ENCODE data around the gene TENM4.

Gene TENM4

DNA sequence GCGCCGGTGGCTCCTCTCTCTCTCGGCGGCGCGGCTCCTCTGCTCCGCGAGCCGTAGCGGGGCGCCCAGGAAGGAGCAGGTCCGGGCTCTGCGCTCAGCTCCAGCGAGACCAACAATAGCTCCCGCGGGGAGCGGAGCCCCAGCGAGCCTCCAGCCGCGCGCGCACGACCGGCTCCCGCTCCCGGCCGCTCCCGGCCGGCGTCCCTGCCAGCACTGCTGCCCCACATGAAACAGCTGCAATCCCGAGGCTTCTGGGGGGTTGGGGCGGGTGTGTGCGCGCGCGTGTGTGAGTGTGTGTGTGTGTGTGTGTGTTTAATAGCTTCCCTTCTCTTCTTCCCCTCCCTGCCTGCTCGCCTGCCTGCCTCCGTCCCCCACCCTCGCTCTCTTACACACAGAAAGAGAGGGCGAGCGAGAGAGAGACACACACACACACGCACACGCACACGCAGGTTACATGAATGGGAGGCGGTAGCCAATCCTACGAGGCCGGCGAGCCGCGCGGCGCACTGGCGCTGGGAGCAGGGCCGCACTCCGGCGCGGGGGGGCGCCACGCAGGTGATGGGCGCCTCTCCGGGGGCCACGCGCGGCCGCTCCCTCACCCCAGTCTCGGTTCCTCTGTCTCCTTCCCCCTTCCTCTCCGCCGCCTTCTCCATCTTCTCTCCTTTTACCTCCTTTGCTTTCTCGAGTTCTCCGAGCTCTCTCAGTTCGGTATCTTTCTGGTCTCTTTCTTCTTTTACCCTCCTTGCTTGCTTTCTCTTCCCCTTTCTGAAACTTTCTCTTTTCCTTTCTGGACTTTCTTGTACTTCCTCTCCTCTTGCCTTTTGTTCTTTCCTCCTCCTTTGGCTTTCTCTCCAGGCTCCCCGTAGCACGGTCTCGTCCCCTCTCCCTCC, at the start of gene TENM4:
Gene TENM4, minus strand, starts transcription at position 460 of the 890 bp plus-strand sequence. CDS start 371,086 bp downstream, outside the sequence.
- DNase-seq (ENCODE audit: low read depth, low spot score) = peak; percentile 95

DNA sequence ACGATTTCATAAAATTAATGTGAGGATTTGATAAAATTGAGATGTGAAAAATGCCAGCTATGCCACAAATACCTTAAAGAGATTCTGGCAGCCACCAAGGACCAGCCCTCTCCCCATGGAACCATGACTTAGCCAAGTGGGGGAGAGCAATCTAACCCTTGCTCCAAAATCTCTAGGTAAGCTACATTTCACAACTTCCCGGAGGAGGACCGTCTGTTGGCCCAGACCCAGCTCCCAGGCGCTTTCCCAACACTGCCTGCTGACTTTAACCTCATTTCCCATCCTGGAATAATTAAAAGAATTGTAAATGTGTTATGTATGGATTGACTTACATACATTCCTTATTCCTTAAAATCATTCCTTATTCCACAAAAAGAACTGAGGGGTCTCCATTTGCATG, 47.5 kb upstream of the TENM4 start:
- no peak for DNase-seq (ENCODE audit: low read depth, low spot score)

DNA sequence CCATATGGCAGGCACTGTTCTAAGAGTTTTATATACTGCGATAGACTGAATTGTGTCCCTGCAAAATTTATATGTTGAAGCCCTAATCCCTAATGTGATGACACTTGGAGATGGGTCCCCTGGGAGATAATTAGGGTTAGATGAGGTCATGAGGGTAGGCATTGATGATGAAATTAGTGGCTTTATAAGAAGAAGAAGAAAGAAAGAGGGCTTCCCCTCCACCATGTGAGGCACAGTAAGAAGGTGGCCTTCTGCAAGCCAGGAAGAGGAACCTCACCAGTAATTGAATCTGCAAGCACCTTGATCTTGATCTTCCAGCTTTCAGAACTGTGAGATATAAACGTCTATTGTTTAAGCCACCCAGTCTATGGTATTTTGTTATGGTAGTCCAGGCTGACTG, 46.6 kb upstream of the TENM4 start:
- no peak for DNase-seq (ENCODE audit: low read depth, low spot score)

DNA sequence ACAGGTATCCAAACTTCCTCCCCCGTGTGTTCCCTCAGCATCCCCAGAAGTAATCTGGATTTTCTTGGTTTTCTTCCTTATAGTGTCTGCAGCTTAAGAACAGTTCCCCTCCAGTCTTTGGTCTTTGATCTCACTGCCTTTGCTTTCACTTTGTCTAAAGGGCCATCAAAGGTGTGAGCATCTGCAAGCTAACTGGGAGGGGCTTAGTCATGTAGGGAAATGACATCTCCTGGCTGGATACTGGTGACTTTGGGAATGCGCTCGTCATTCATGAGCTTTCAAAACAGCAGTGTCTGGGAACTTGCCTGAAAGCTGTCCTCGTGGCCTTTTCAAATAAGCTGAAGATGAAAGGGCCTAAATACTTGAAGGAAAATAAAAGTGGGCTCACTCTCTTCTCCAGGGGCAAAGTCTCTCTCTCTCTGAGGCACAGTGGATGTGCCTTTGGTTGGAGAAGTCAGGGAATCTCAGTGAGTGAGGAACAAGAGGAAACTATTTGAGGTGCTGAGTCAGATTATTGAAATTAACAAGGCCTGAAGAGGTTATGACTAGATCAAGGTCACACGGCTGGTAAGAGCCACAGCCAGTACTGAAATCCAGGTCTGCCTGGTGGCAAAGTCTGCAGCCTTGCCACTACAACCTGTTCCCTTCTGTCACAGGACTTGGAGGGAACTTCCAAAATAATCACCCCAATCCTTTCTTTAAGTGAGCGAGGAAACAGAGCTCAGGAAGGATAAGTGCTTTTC, 45.6 kb upstream of the TENM4 start:
- DNase-seq (ENCODE audit: low read depth, low spot score) = no peak

DNA sequence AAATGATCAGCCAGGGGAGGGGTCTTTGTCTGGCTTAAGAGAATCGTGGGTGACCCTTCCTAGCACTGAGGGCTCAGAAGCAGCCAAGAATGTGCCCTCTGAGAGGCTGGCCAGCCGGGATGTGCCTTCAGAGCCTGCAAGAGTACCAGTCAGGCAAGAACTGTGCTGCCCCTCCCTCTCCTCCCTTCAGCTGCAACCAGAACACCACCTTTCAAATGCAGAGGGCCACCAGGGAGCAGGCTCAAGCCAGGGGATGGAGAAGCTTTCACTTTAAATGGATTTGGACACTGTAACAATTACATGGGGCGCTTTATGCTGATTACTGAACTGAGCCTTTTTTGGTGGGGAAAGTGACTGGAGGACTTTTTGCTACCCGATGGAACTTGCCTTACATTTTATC, 44.9 kb upstream of the TENM4 start:
- no peak for DNase-seq (ENCODE audit: low read depth, low spot score)

DNA sequence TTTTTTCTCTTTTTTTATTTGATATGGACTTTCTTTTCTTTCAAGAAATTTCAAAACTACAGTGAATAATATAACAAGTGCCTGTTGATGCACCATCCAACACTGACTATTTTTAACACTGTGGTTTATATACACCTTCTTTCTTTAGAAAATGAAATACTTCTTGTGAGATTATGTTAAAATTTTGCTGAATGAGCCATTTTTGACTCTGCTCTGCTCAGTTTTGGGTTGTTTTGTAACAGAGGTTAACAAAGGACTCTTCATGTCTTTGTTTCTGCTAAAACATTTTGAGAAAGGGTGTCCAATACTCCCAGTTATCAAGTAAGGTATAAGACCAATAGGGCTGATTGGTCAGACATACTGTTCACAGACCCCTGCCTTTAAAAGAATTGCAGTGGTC, 44.0 kb upstream of the TENM4 start:
- no peak for DNase-seq (ENCODE audit: low read depth, low spot score)

DNA sequence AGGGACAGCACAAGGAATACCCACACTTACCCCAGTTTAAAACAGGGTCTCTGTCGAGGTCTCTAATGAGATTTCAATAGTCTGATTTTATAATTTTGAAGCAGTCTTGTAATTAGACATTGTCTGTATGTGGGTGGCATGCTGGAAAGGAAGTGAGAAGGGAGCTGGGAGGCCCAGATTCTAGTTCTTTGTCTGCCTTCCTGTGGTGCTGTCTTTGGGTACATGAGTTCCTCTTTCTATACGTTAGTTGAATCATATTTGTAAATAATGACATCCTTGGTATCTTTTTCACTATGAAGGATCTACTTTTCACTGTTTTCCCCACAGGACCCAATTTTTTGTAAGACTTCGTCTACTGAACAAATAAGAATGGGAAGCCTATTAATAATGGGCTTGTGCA, 42.0 kb upstream of the TENM4 start:
- no peak for DNase-seq (ENCODE audit: low read depth, low spot score)

DNA sequence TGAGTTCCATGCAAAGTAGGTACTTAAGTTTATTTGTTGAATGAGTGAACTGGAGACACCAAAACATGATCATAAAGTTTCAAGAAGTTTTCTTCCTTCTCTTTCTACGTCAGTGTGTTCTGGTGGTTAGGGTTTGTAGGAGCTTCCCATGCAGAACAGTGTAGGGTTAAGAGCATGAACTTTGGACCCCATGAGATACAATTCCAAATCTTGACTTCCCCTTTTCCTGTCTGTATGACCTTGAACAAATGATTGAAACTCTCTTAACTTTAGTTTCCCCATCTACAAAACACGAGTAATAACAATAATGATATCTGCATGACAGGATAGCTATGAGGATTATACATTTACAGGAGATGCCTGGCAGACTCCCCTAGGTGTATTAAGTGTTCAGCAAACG, 41.0 kb upstream of the TENM4 start:
- DNase-seq (ENCODE audit: low read depth, low spot score) = no peak

DNA sequence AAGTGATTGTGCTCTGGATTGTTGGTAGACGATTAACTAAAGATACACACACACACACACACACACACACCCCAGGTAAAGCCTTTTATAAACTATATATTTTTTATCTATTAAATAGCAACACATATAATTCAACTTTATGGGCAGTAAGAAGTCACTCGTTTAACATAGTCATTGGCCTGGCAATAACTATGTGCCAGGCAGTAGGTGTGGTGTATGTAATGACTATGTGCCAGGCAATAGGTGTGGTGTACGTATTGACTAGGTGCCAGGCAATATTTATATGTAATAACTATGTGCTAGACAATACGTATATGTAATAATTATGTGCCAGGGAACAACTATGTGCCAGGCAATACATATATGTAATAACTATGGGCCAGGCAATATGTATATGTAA, 40.0 kb upstream of the TENM4 start:
- DNase-seq (ENCODE audit: low read depth, low spot score) = no peak

DNA sequence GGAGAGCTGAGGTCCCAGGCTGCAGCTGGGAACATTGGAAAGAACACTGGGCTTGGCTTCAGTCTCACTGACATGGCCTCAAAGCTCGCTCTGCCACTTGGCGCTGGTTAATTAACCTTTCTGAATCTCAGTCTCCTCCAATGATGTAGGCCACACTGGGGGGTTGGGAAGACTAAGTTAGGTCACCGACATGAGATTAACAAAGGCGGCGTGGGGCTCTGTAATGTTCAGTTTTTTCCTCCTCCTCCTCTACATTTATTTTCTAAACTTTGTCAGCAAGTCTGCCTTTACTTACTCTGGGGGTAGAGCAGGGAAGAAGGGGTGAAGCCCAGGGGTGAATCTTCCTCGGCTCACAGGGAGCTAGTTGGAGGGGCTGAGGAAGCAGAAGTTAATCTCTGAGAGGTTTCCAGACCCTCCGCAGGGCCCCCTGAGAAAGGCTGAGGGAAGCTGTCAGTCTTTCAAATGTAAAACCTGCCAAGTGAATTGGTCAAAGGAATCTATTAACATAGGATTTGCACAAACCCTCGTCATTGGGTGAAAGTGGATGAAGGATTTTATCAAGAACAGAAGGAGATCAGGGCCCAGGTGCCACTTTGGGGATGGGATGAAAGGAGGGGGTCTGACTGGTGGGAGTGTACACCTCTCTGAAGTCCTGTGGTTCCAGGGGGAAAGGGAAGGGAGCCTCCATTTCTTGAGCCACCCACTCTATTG, 32.1 kb upstream of the TENM4 start:
- no peak for DNase-seq (ENCODE audit: low read depth, low spot score)

DNA sequence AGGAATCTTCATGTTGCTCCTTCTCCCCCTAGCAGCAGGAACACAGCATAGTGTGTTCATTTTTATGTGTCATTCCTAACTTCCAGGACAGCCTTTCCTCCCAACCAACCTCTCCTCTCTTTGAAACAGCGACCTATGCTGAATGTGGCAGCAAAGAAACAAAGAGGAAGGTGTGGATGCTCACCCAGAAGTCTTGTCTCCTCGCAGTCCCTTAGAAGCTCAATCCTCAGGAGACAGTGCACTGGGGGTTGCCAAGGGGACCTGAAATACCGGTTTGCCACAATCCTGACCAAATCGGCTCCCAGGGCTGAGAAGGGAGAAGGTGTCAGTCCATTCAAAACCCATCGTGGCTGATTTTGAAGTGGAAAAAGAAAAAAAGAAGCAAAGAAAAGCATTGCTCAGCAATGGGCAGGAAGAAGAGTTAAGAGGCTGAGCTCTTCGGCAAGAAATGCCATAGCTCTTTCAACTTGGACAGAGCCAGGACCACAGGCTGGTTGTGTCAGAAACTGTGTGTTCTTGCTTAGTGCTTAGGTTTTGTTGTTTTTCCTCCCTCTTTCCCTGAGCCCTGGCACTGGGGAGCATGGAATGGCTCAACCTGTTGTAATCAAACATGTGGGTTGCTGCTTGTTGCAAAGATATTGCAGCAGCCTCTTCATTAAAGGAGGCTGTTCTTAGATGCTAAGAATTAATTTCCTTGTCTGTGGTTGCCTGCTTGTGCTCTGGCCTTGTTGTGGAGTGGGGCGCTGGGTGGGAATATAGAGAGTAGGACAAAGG, 30.4 kb upstream of the TENM4 start:
- no peak for DNase-seq (ENCODE audit: low read depth, low spot score)

DNA sequence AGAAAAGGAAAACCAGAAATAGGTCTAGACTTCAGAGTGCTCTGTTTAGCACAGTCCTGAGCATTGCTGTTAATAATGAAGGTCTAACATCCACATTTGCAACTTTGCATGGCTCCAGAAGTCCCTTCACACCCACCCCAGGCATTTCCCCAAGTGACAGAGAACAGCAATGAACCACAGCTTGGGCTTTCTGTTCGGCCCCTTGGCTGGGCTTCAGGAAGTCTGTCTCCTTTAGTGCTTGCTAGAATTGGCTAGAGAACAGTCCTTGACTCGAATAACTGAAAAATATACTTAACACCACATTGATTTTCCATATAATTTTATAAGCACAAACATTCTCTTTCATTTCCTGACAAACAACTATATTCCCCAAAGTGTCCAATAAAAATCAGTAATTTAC, 29.3 kb upstream of the TENM4 start:
- no peak for DNase-seq (ENCODE audit: low read depth, low spot score)

DNA sequence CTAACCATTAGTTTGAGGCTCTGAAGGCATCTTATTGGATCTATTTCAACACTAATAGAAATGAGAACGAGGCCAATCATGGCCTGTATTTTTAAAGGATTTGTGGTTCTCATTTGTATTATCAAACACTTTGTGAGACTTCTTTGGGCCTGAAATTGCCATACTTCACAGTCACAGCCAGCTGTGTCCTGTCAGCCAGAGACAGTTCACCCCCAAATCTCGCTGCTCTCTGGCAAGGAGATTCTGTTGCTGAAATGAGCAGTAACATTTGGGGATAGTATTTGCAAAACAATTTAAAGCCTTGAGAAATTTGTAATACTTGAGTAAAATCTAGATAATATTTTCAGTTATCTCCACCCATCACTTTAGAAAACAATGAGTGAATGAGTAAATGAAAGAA, 26.9 kb upstream of the TENM4 start:
- DNase-seq (ENCODE audit: low read depth, low spot score) = no peak

DNA sequence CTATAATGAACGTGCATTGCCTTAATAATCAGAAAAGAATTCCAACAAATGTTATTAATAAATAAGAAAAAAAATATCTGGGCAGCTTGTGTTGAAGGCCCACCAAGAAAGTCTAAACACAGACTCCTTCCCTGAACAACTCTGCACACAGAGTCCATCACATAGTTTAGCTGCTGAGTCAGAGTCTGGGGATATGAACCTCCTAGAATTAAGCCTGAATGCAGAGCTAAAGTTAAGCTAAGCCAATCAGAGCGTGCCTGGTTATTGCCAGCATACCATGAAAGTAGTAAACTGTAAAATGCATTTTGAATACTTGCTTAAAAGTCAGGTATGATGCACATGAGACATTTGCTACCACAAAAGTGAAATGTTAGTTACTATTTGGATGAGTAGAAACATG, 25.6 kb upstream of the TENM4 start:
- peak; percentile 81 for DNase-seq (ENCODE audit: low read depth, low spot score)

DNA sequence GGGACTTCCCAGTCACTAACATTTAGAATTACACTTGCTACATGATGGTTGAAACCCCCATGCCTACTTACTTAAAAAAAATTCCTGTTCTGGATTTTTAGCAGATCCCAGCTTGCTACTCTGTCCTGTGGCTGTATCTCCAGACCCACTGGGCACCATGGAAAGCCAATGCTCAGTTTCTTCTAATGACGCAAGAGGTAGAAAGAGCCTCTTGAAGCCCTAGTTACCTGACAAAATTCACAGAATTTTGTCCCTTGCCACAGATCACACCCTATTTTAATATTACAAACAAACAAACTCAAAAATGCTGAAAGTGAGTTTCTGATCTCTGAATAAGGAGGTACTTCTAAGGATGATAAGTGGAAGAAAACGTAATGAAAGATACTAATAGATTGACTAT, 24.3 kb upstream of the TENM4 start:
- no peak for DNase-seq (ENCODE audit: low read depth, low spot score)

DNA sequence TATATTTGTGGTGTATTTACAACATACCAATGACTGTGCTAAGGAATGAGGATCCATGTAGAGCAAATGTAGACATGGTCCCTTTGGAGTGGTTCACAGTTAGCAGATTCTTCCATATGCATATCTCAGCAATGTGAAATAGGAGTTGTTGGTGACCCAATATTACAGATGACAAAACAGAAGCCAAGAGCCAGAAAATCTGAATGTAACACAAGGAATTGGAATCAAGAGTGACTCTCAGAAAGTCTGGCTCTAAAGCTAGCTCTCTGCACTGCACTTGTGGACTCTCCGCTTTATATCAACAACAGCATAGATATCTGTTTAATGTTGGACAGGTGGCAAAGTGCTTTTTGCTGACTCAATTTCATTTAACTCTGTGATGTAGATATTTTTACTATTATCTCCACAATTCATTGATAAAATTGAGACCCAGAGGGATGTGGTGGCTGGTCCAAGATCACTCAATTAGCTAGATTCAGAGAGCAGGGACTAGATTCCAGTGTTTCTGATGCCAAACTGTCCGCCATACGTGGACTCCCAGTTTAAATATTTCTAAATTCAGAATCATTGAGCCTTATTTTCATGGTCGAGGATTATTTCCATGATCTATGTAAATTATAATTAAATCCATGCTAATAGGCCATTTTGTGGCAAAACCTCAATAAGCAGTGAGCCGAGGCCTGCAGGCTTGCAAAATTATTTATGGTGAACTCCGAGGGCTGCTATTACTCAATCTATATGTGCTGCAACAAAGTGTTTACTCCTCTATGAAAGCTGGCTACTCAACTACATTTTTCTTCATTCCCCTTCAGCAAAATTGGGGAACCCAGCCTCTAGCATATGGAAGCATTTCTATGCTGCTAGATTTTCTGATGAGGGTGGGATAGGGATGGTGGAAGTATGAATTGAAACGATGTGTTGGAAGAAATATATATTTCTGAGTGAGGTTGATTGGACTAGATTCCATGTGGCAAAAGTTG, 21.1 kb upstream of the TENM4 start:
- DNase-seq (ENCODE audit: low read depth, low spot score) = no peak

DNA sequence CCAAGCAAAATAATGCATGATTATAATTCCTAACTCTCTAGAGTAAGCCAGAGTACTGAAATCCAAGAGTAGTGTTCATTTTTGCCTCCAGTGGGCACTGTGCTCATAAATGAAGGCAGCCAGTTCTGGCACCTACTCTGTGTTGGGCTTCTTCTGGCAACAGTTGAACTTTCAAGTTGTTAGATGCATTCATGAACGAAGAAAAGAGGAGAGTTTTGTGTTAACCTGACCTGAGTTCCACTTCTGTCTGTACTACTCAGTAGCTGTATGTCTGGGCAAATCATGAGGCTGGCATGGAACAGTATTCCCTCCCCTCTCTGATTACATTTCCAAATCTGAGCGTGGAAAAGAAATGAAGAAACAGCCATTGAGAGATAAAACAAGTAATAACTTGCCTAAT, 20.3 kb upstream of the TENM4 start:
- peak; percentile 81 for DNase-seq (ENCODE audit: low read depth, low spot score)

DNA sequence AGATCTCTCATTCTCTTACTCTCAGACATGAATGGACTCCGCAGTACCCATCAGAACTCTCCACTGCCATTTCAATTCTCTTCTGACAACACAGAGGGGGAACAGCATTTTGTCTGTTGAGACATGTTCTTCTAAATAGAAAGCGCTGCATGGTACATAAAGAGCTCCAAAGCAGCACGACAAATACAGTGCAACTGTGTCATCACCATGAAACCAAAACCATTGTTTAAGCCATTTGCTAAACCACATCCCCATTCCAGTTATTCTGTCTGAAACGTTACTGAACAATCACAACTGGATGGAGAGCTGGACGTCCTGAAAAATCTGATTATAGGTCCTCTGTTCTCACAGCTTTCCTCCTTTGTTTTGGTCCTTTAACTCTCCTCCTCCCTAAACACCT, 17.9 kb upstream of the TENM4 start:
- peak; percentile 20 for DNase-seq (ENCODE audit: low read depth, low spot score)

DNA sequence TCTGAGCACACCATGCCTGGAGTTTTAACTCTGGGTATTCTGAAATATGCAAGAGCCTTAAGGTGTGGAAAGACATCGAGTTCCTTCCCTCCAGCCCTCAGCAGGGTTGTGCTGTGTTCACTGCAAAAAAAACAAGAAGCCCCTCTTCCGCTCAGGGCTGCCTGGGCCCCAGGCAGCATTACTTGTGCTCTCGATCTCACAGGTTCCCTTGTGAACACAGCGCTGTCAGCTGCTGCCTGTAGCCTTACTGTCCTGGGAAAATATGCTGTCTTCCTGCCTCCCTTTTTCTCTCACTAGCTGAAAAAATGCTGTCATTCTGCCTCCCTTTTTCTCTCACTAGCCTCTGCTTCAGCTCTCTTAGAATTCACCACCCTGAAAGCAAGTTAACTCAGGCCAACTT, 15.7 kb upstream of the TENM4 start:
- DNase-seq (ENCODE audit: low read depth, low spot score) = no peak

DNA sequence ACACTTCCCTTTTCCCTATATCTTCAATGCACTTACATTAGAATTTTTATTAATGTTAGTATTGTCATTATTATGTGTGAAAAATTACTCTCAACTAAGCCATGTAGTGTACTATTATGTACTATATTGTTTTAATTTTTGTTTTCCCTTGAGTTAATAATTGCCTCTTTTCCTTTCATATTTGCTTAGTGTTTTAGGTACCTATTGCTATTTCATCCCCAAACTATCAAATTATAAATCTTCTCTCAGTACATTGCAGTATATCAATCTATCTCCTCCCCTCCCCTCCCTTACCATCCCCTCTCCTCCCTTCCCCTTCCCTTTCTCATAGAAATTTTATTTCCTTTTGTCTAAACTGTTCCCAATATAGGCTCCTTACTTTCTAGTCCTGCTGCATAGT, 12.8 kb upstream of the TENM4 start:
- DNase-seq (ENCODE audit: low read depth, low spot score) = no peak

All from astrocyte of the hippocampus (primary cell).